Esophagus muscularis mucosa (tissue), 4 donors: Measurements from ENCODE around the gene TRPV2.

ENCODE experiments used
- EP300 ChIP-seq: sonication (generic); formaldehyde crosslinking; IDR thresholded peaks from one replicate; pipeline ENCODE4 v1.6.1; 2017; ENCODE audit warnings: antibody characterized with exemption
- POLR2A ChIP-seq: fragments of 450-650 bp; IDR thresholded peaks from one replicate; pipeline ENCODE4 v1.6.1; 2017; ENCODE audit warnings: antibody characterized with exemption, moderate library complexity, mild to moderate bottlenecking, low read depth
- POLR2AphosphoS5 ChIP-seq, 2 donors: sonication (generic); formaldehyde crosslinking; IDR thresholded peaks; one replicate each; pipeline ENCODE4 v1.6.1; 2017; ENCODE audit warnings: antibody characterized with exemption in 2 of 2
- TF ChIP-seq, protein P1 (sequence below), 3 experiments: fragments of 200-600 bp in 2 of 3; fragments of 450-650 bp in 1 of 3; sonication (generic) in 2 of 3; IDR thresholded peaks; one replicate each; pipeline ENCODE4 v1.5.1; 2017 to 2019; ENCODE audit warnings: antibody characterized with exemption in 3 of 3, mild to moderate bottlenecking in 2 of 3, moderate library complexity in 1 of 3

DNA sequence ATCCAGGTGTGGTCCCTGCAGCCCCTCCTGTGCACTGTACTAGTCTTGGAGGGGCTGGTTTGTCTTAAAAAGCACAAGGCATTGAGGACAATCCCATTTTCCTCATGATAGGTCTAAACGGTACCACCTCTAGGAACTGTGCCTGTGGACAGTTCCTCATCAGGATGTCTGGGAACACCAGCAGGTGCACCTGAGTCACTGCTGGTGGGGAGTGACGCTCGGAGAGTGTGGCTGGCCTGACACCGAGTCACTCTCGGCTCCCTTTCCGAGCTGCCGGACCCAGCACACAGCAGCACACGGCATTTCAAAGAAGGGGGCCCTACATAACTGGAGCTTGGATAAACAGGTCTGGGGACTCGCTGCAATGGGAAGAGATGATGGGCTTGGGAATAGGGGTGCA, 51.0 kb downstream of the TRPV2 start:
- TF ChIP-seq, protein P1, sequence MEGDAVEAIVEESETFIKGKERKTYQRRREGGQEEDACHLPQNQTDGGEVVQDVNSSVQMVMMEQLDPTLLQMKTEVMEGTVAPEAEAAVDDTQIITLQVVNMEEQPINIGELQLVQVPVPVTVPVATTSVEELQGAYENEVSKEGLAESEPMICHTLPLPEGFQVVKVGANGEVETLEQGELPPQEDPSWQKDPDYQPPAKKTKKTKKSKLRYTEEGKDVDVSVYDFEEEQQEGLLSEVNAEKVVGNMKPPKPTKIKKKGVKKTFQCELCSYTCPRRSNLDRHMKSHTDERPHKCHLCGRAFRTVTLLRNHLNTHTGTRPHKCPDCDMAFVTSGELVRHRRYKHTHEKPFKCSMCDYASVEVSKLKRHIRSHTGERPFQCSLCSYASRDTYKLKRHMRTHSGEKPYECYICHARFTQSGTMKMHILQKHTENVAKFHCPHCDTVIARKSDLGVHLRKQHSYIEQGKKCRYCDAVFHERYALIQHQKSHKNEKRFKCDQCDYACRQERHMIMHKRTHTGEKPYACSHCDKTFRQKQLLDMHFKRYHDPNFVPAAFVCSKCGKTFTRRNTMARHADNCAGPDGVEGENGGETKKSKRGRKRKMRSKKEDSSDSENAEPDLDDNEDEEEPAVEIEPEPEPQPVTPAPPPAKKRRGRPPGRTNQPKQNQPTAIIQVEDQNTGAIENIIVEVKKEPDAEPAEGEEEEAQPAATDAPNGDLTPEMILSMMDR (IDR thresholded peaks at IDR 0.05): no peak
- TF ChIP-seq POLR2AphosphoS5 (IDR thresholded peaks at IDR 0.05) (no peak), POLR2A (no peak), EP300 (no peak)
